HepG2 (cell line): ENCODE data around the gene SLC19A3. TPM values are rescaled to one million over a fixed set of nuclear protein-coding genes. Genes with fewer than 3 reads are reported as not detected.

Source experiments
- DMTF1 ChIP-seq: sonication (generic); formaldehyde crosslinking; IDR thresholded peaks from 2 replicates; pipeline ENCODE4 v1.4.0; 2020; ENCODE audit warnings: mild to moderate bottlenecking, missing genetic modification reagents
- ETV6 ChIP-seq: sonication (generic); formaldehyde crosslinking; conservative IDR thresholded peaks from 2 replicates; pipeline ENCODE4 v1.4.0; 2020; ENCODE audit warnings: missing genetic modification reagents
- FOXJ3 ChIP-seq: sonication (generic); formaldehyde crosslinking; IDR thresholded peaks from 2 replicates; pipeline ENCODE4 v1.4.0; 2020; ENCODE audit warnings: missing genetic modification reagents, mild to moderate bottlenecking, borderline replicate concordance
- GABPA ChIP-seq, 2 experiments: IDR thresholded peaks; 2 replicates each; pipeline ENCODE4 v1.6.1; 2011 to 2016; ENCODE audit warnings: low read depth in 2 of 2, low read length in 1 of 2, missing biosample characterization in 1 of 2, missing genetic modification characterization in 1 of 2
- GLI4 ChIP-seq: sonication (generic); formaldehyde crosslinking; IDR thresholded peaks from 2 replicates; pipeline ENCODE4 v1.5.1; 2020; ENCODE audit warnings: missing genetic modification reagents, mild to moderate bottlenecking, moderate library complexity, borderline replicate concordance
- HMG20A ChIP-seq: IDR thresholded peaks from 2 replicates; pipeline ENCODE4 v1.6.1; 2016; ENCODE audit warnings: borderline replicate concordance
- HNF4A ChIP-seq: sonication (generic); formaldehyde crosslinking; IDR thresholded peaks from 2 replicates; pipeline ENCODE4 v1.4.0; 2020; ENCODE audit warnings: missing genetic modification reagents
- RCOR2 ChIP-seq: IDR thresholded peaks from 2 replicates; pipeline ENCODE4 v1.6.1; 2016; ENCODE audit warnings: missing biosample characterization, missing genetic modification reagents
- SAP130 ChIP-seq: IDR thresholded peaks from 2 replicates; pipeline ENCODE4 v1.6.1; 2016; ENCODE audit warnings: low read depth
- SCMH1 ChIP-seq: sonication (generic); formaldehyde crosslinking; IDR thresholded peaks from 2 replicates; pipeline ENCODE4 v1.9.0; 2021; ENCODE audit warnings: missing genetic modification reagents, mild to moderate bottlenecking, borderline replicate concordance
- SMARCE1 ChIP-seq: fragments of 450-650 bp; IDR thresholded peaks from 2 replicates; pipeline ENCODE4 v1.6.1; 2017; ENCODE audit warnings: borderline replicate concordance
- SOX13 ChIP-seq, 3 experiments: fragments of 450-650 bp in 1 of 3; sonication (generic) in 1 of 3; formaldehyde crosslinking in 1 of 3; IDR thresholded peaks in 2 of 3; conservative IDR thresholded peaks in 1 of 3; 2 replicates each; pipeline versions ENCODE4 v1.5.0 to v1.6.1; 2016 to 2020; ENCODE audit warnings: antibody characterized with exemption in 1 of 3, mild to moderate bottlenecking in 1 of 3, missing compliant biosample characterization in 1 of 3, missing genetic modification reagents in 1 of 3, moderate library complexity in 1 of 3
- SRSF9 ChIP-seq: fragments of 200-400 bp; formaldehyde crosslinking; IDR thresholded peaks from 2 replicates; pipeline ENCODE4 v1.6.1; 2018; ENCODE audit warnings: borderline replicate concordance, mild to moderate bottlenecking, low read depth, low read length; ENCODE audit not compliant: insufficient read depth, poor library complexity, severe bottlenecking
- TEAD2 ChIP-seq: sonication (generic); formaldehyde crosslinking; IDR thresholded peaks from 2 replicates; pipeline ENCODE4 v1.9.0; 2021; ENCODE audit warnings: missing genetic modification reagents
- ZNF30 ChIP-seq: sonication (generic); formaldehyde crosslinking; IDR thresholded peaks from 2 replicates; pipeline ENCODE4 v1.5.0; 2020; ENCODE audit warnings: mild to moderate bottlenecking, missing genetic modification reagents
- ZNF335 ChIP-seq: sonication (generic); formaldehyde crosslinking; IDR thresholded peaks from 2 replicates; pipeline ENCODE4 v1.4.0; 2020; ENCODE audit warnings: missing genetic modification reagents
- ZNF768 ChIP-seq: sonication (generic); formaldehyde crosslinking; IDR thresholded peaks from 2 replicates; pipeline ENCODE4 v1.4.0; 2020; ENCODE audit warnings: missing genetic modification reagents
- ZNF780A ChIP-seq: sonication (generic); formaldehyde crosslinking; IDR thresholded peaks from 2 replicates; pipeline ENCODE4 v1.8.0; 2022; ENCODE audit warnings: mild to moderate bottlenecking, missing genetic modification reagents, moderate library complexity
- ZNF850 ChIP-seq: sonication (generic); formaldehyde crosslinking; conservative IDR thresholded peaks from 2 replicates; pipeline ENCODE4 v1.9.0; 2021; ENCODE audit warnings: mild to moderate bottlenecking, missing genetic modification reagents
- polyA plus RNA-seq, 8 experiments: library from polyadenylated mRNA; depleted of rRNA in 3 of 8; stranded (reverse) in 7 of 8; unstranded in 1 of 8; fragments of >200 nt; fragmentation: Illumina TruSeq in 4 of 8; extraction: Trizol in 4 of 8; gene quantifications; 2 replicates each; pipeline versions ENCODE4 v1.2.1 to v1.2.3, GENCODE V29; 2011 to 2016; ENCODE audit warnings: low read depth in 4 of 8, missing spikeins in 1 of 8, mixed read lengths in 1 of 8; ENCODE audit not compliant: insufficient read depth in 1 of 8
- total RNA-seq, 5 experiments: library from RNA; depleted of rRNA; stranded (reverse); fragments of >200 nt; fragmentation: Illumina TruSeq; extraction: Trizol; gene quantifications; 2 replicates each; pipeline ENCODE4 v1.2.3, GENCODE V29; 2016; ENCODE audit warnings: low read depth in 1 of 5
- TF ChIP-seq, protein P1 (sequence below): sonication (generic); formaldehyde crosslinking; IDR thresholded peaks from 2 replicates; pipeline ENCODE4 v1.5.1; 2020; ENCODE audit warnings: mild to moderate bottlenecking, missing genetic modification reagents, borderline replicate concordance
- TF ChIP-seq, protein P2 (sequence below): sonication (generic); formaldehyde crosslinking; IDR thresholded peaks from 2 replicates; pipeline ENCODE4 v1.8.0; 2022; ENCODE audit warnings: missing genetic modification reagents, mild to moderate bottlenecking, inconsistent platforms, borderline replicate concordance

Gene SLC19A3
- total and polyA plus RNA-seq, 2 of the 13 experiments (the other 11 are each of a cell fraction or from before 2014, with no cell fraction given) = 2.3 to 5.2 TPM

- no peak for TF ChIP-seq SOX13 (IDR thresholded peaks at IDR 0.05)
- peak in 1 of 2 experiments; percentile 43; a peak in 1 of 4 replicates for TF ChIP-seq SOX13 (CRISPR knock-in tag; conservative IDR thresholded peaks at IDR 0.05 in 1 of 2, IDR thresholded peaks at IDR 0.05 in 1 of 2)
- no peak for TF ChIP-seq DMTF1 (CRISPR knock-in tag)
- no peak for TF ChIP-seq RCOR2 (CRISPR knock-in tag)
- TF ChIP-seq ZNF30 (CRISPR knock-in tag) = no peak
- no peak for TF ChIP-seq GABPA (IDR thresholded peaks at IDR 0.05; ENCODE audit: low read depth, low read length)
- no peak; the same call in 1 of the 2 replicates for TF ChIP-seq GABPA (CRISPR knock-in tag; IDR thresholded peaks at IDR 0.05; ENCODE audit: low read depth)
- TF ChIP-seq, protein P1, sequence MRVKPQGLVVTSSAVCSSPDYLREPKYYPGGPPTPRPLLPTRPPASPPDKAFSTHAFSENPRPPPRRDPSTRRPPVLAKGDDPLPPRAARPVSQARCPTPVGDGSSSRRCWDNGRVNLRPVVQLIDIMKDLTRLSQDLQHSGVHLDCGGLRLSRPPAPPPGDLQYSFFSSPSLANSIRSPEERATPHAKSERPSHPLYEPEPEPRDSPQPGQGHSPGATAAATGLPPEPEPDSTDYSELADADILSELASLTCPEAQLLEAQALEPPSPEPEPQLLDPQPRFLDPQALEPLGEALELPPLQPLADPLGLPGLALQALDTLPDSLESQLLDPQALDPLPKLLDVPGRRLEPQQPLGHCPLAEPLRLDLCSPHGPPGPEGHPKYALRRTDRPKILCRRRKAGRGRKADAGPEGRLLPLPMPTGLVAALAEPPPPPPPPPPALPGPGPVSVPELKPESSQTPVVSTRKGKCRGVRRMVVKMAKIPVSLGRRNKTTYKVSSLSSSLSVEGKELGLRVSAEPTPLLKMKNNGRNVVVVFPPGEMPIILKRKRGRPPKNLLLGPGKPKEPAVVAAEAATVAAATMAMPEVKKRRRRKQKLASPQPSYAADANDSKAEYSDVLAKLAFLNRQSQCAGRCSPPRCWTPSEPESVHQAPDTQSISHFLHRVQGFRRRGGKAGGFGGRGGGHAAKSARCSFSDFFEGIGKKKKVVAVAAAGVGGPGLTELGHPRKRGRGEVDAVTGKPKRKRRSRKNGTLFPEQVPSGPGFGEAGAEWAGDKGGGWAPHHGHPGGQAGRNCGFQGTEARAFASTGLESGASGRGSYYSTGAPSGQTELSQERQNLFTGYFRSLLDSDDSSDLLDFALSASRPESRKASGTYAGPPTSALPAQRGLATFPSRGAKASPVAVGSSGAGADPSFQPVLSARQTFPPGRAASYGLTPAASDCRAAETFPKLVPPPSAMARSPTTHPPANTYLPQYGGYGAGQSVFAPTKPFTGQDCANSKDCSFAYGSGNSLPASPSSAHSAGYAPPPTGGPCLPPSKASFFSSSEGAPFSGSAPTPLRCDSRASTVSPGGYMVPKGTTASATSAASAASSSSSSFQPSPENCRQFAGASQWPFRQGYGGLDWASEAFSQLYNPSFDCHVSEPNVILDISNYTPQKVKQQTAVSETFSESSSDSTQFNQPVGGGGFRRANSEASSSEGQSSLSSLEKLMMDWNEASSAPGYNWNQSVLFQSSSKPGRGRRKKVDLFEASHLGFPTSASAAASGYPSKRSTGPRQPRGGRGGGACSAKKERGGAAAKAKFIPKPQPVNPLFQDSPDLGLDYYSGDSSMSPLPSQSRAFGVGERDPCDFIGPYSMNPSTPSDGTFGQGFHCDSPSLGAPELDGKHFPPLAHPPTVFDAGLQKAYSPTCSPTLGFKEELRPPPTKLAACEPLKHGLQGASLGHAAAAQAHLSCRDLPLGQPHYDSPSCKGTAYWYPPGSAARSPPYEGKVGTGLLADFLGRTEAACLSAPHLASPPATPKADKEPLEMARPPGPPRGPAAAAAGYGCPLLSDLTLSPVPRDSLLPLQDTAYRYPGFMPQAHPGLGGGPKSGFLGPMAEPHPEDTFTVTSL (CRISPR knock-in tag) = no peak
- TF ChIP-seq HMG20A = peak; percentile 47; the same call in 1 of the 2 replicates
- TF ChIP-seq SCMH1 (CRISPR knock-in tag) = no peak
- TF ChIP-seq, protein P2, sequence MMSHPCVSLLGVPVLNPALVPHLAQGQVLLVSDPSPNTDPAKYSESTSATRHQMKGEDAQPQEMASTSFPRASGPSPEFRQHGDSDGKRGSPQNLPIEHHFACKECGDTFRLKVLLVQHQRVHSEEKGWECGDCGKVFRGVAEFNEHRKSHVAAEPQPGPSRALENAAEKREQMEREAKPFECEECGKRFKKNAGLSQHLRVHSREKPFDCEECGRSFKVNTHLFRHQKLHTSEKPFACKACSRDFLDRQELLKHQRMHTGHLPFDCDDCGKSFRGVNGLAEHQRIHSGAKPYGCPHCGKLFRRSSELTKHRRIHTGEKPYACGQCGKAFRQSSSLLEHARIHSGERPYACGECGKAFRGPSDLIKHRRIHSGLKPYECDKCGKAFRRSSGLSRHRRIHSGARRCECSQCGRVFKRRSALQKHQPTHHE (CRISPR knock-in tag) = no peak
- TF ChIP-seq ZNF780A (CRISPR knock-in tag) = no peak
- peak; percentile 53; the same call in 1 of the 2 replicates for TF ChIP-seq HNF4A (CRISPR knock-in tag)
- no peak for TF ChIP-seq FOXJ3
- TF ChIP-seq ETV6 (CRISPR knock-in tag) = no peak
- TF ChIP-seq TEAD2 (CRISPR knock-in tag) = no peak
- TF ChIP-seq GLI4 = no peak
- no peak for TF ChIP-seq ZNF768 (CRISPR knock-in tag)
- peak; percentile 46 for TF ChIP-seq SAP130 (CRISPR knock-in tag)
- TF ChIP-seq SRSF9 = no peak
- TF ChIP-seq SMARCE1 = no peak
- TF ChIP-seq ZNF850 = no peak
- no peak for TF ChIP-seq ZNF335
Observed at GRCh38 chr2:227653419-227653818, 64.4 kb downstream of the SLC19A3 start (continued).
